HCT116 (cell line): Measurements from ENCODE around the gene RPH3AL. TPM values are rescaled to one million over a fixed set of nuclear protein-coding genes. Genes with fewer than 3 reads are reported as not detected.

ENCODE experiments used
- ATAC-seq: fragments of 200-7000 bp; cut with Tn5 transposase; 2 replicates; pipeline ENCODE4 v1.9.1; 2020; ENCODE audit warnings: mild to moderate bottlenecking, moderate library complexity
- BruUV-seq: library from RNA; stranded (reverse); fragments of 400-500 nt; replicated peaks from 2 replicates; lab custom pipeline; 2021; lab: Mats Ljungman, UMichigan
- CTCF ChIA-PET: fragments of 300-600 bp; sonication (Branson Sonifier 250); formaldehyde crosslinking; loops from one replicate; lab custom pipeline; 2021; ENCODE audit warnings: antibody characterized with exemption; lab: Charles Lee
- POLR2A ChIA-PET: fragments of 300-600, 350-600 bp; sonication (Branson Sonifier 250); formaldehyde crosslinking; loops from one replicate; lab custom pipeline; 2021; ENCODE audit warnings: antibody characterized with exemption; lab: Charles Lee
- RAD21 ChIA-PET, 2 experiments: fragments of 300-600 bp; sonication (Branson Sonifier 250); formaldehyde crosslinking; loops; one replicate each; lab custom pipeline; 2023; ENCODE audit warnings: low total read pairs in 2 of 2; ENCODE audit not compliant: uncharacterized antibody in 2 of 2, unreplicated experiment in 2 of 2, low non-redundant PET in 1 of 2; lab: Charles Lee
- DNase-seq: peaks from one replicate; pipeline ENCODE4 v3.0.0-alpha.2; 2010; ENCODE audit warnings: low read depth, low spot score
- H2AFZ ChIP-seq: fragments of 200-600 bp; shearing (Covaris generic), sonication (generic); 2 replicates; pipeline ENCODE4 v1.6.1; 2017; ENCODE audit warnings: low read depth, mixed run types, mixed read lengths, antibody characterized with exemption, low read length; ENCODE audit not compliant: poor library complexity, severe bottlenecking
- H3K27ac ChIP-seq: 2 replicates; pipeline ENCODE4 v1.5.1; 2012; ENCODE audit warnings: low read depth, low read length
- H3K27me3 ChIP-seq: fragments of 200-600 bp; sonication (generic); 2 replicates; pipeline ENCODE4 v1.6.1; 2016; ENCODE audit warnings: mixed run types, low read length, mixed read lengths; ENCODE audit not compliant: insufficient read depth
- H3K36me3 ChIP-seq, 2 experiments: fragments of 200-500 bp in 1 of 2; fragments of 200-600 bp in 1 of 2; sonication (Bioruptor generic) in 1 of 2; sonication (generic) in 1 of 2; 2 replicates each; pipeline versions ENCODE4 v1.5.1 to v1.6.1; 2014 to 2016; ENCODE audit warnings: low read length in 2 of 2, inconsistent platforms in 1 of 2, mixed read lengths in 1 of 2, mixed run types in 1 of 2; ENCODE audit not compliant: insufficient read depth in 2 of 2, control insufficient read depth in 1 of 2
- H3K4me1 ChIP-seq, 2 experiments: fragments of 200-600 bp in 1 of 2; sonication (generic) in 1 of 2; 2 replicates each; pipeline versions ENCODE4 v1.5.1 to v1.6.1; 2012 to 2017; ENCODE audit warnings: low read length in 2 of 2, inconsistent platforms in 1 of 2, mild to moderate bottlenecking in 1 of 2, mixed read lengths in 1 of 2, mixed run types in 1 of 2, moderate library complexity in 1 of 2; ENCODE audit not compliant: insufficient read depth in 2 of 2, control insufficient read depth in 1 of 2
- H3K4me2 ChIP-seq: fragments of 200-600 bp; sonication (generic); 2 replicates; pipeline ENCODE4 v1.6.1; 2017; ENCODE audit warnings: mixed run types, low read length, mixed read lengths
- H3K4me3 ChIP-seq, 2 experiments: fragments of 200-600 bp in 1 of 2; sonication (generic) in 1 of 2; replicated peaks in 1 of 2; 2 replicates each; pipeline ENCODE4 v1.5.1; 2011 to 2016; ENCODE audit warnings: low read length in 2 of 2, control low read depth in 1 of 2, low read depth in 1 of 2, mild to moderate bottlenecking in 1 of 2, mixed read lengths in 1 of 2, mixed run types in 1 of 2
- H3K79me2 ChIP-seq: fragments of 200-600 bp; sonication (generic); 2 replicates; pipeline ENCODE4 v1.6.1; 2017; ENCODE audit warnings: mild to moderate bottlenecking, mixed run types, low read length, moderate library complexity, mixed read lengths; ENCODE audit not compliant: insufficient read depth
- H3K9ac ChIP-seq: fragments of 200-600 bp; sonication (generic); 2 replicates; pipeline ENCODE4 v1.6.1; 2016; ENCODE audit warnings: low read length, mixed read lengths
- H3K9me2 ChIP-seq: fragments of 200-600 bp; sonication (generic), shearing (Covaris generic); 2 replicates; pipeline ENCODE4 v1.6.1; 2017; ENCODE audit warnings: mixed run types, mild to moderate bottlenecking, moderate library complexity; ENCODE audit not compliant: insufficient read depth
- H3K9me3 ChIP-seq, 2 experiments: fragments of 200-500 bp in 1 of 2; fragments of 200-600 bp in 1 of 2; sonication (Bioruptor generic) in 1 of 2; sonication (generic) in 1 of 2; 2 replicates each; pipeline ENCODE4 v1.6.1; 2014 to 2017; ENCODE audit warnings: low read length in 2 of 2, mixed read lengths in 2 of 2, inconsistent platforms in 1 of 2, low read depth in 1 of 2, mild to moderate bottlenecking in 1 of 2, mixed run types in 1 of 2, moderate library complexity in 1 of 2; ENCODE audit not compliant: control insufficient read depth in 1 of 2, insufficient read depth in 1 of 2
- H4K20me1 ChIP-seq: fragments of 200-600 bp; sonication (generic), shearing (Covaris generic); 2 replicates; pipeline ENCODE4 v1.6.1; 2017; ENCODE audit warnings: mixed run types, mild to moderate bottlenecking, moderate library complexity; ENCODE audit not compliant: insufficient read depth
- CBX3 ChIP-seq: IDR thresholded peaks from 2 replicates; pipeline ENCODE4 v1.6.1; 2012; ENCODE audit warnings: low read depth
- CEBPB ChIP-seq: IDR thresholded peaks from 2 replicates; pipeline ENCODE4 v1.6.1; 2012; ENCODE audit warnings: low read depth
- EGR1 ChIP-seq: IDR thresholded peaks from 2 replicates; pipeline ENCODE4 v1.6.1; 2012; ENCODE audit warnings: low read depth
- EZH2phosphoT487 ChIP-seq: fragments of 200-600 bp; IDR thresholded peaks from 2 replicates; pipeline ENCODE4 v1.6.1; 2018; ENCODE audit warnings: antibody characterized with exemption, borderline replicate concordance
- FOSL1 ChIP-seq: IDR thresholded peaks from 2 replicates; pipeline ENCODE4 v1.6.1; 2012; ENCODE audit warnings: low read depth
- JUND ChIP-seq: IDR thresholded peaks from 2 replicates; pipeline ENCODE4 v1.6.1; 2012
- POLR2A ChIP-seq: IDR thresholded peaks from 2 replicates; pipeline ENCODE4 v1.7.0; 2011; ENCODE audit warnings: borderline replicate concordance; ENCODE audit not compliant: insufficient read depth, insufficient read length; ENCODE audit errors: extremely low read depth
- RAD21 ChIP-seq: IDR thresholded peaks from 2 replicates; pipeline ENCODE4 v1.6.1; 2012; ENCODE audit warnings: low read depth, mild to moderate bottlenecking
- SP1 ChIP-seq: IDR thresholded peaks from 2 replicates; pipeline ENCODE4 v1.6.1; 2012; ENCODE audit warnings: low read depth
- TCF7L2 ChIP-seq: IDR thresholded peaks from 2 replicates; pipeline ENCODE4 v1.7.0; 2011; ENCODE audit warnings: borderline replicate concordance, inconsistent platforms; ENCODE audit not compliant: insufficient read depth, insufficient read length; ENCODE audit errors: extremely low read depth
- YY1 ChIP-seq: IDR thresholded peaks from 2 replicates; pipeline ENCODE4 v1.6.1; 2011; ENCODE audit warnings: low read length, low read depth, moderate library complexity, mild to moderate bottlenecking; ENCODE audit not compliant: insufficient replicate concordance; ENCODE audit errors: extremely low read depth
- intact Hi-C: fragments of 100-400 bp; cut with micrococcal nuclease; formaldehyde crosslinking; loops from 2 replicates; pipeline ENCODE4 v1.10.0; 2022
- total RNA-seq: library from RNA; stranded (reverse); gene quantifications from one replicate; pipeline ENCODE4 v1.2.1, GENCODE V29; 2021; ENCODE audit not compliant: unreplicated experiment
- TF ChIP-seq, protein P1 (sequence below): IDR thresholded peaks from 2 replicates; pipeline ENCODE4 v1.6.1; 2012; ENCODE audit warnings: low read depth
- TF ChIP-seq, protein P2 (sequence below), 3 experiments: fragments of 200-600 bp in 1 of 3; sonication (generic) in 1 of 3; IDR thresholded peaks in 2 of 3; conservative IDR thresholded peaks in 1 of 3; 2 replicates each; pipeline ENCODE4 v1.5.1; 2012 to 2017; ENCODE audit warnings: low read depth in 2 of 3, low read length in 2 of 3, antibody characterized with exemption in 1 of 3, borderline replicate concordance in 1 of 3, control low read depth in 1 of 3, mild to moderate bottlenecking in 1 of 3, mixed read lengths in 1 of 3, mixed run types in 1 of 3, moderate library complexity in 1 of 3; ENCODE audit not compliant: insufficient read depth in 1 of 3

RPH3AL gene
- total RNA-seq, 1 experiment from 2014 or later = 17.0 TPM

DNA sequence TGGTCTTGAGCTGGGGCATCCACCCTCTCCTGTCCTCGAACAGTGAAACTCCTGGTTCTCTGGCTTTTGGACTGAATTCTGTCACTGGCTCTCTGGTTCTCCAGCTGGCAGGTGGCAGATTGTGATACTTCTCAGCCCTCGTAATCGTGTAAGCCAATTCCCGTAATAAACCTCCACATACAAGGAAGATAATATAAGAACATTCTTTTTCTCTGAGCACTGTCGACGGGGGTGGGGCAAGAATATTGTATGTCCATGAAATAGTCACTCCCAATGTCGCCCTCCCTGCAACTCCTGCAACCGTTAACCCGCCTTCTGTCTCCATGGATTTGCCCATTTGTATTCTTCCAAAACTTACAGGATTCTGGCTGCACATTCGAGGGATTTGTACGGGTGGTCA, 39.2 kb upstream of the RPH3AL start:
- Histone ChIP-seq H3K9me3 (no peaks in the 10 kb centered on the region), H3K9me2 (no peaks in the 10 kb centered on the region), H4K20me1 (no peaks in the 10 kb centered on the region)
- intact Hi-C loops = no loop called here
- no peak for ATAC-seq
- TF ChIP-seq CBX3 = no peak
- TF ChIP-seq CEBPB = no peak
- TF ChIP-seq TCF7L2 = no peak
- TF ChIP-seq POLR2A = no peak
- TF ChIP-seq, all 23 proteins: peak for 0
- H3K27me3 ChIP-seq = no peaks in the 10 kb centered on the region
- RAD21 ChIA-PET = no interaction called here
- POLR2A ChIA-PET = no interaction called here
- no peak overlapping the region for H3K27ac ChIP-seq
- no peak overlapping the region for H3K9ac ChIP-seq
- H3K79me2 ChIP-seq = no peaks in the 10 kb centered on the region
- H3K36me3 ChIP-seq = no peaks in the 10 kb centered on the region
- no peak overlapping the region for H2AFZ ChIP-seq
- BruUV-seq = no TSS peak
- H3K4me3 ChIP-seq = no peak overlapping the region
- CTCF ChIA-PET = no interaction called here
- no peak overlapping the region for H3K4me2 ChIP-seq
- DNase-seq = no peak
- H3K4me1 ChIP-seq = peaks cover 0 to under 1% of the 10 kb centered on the region in 2 experiments; a peak in 1 of 4 replicates

DNA sequence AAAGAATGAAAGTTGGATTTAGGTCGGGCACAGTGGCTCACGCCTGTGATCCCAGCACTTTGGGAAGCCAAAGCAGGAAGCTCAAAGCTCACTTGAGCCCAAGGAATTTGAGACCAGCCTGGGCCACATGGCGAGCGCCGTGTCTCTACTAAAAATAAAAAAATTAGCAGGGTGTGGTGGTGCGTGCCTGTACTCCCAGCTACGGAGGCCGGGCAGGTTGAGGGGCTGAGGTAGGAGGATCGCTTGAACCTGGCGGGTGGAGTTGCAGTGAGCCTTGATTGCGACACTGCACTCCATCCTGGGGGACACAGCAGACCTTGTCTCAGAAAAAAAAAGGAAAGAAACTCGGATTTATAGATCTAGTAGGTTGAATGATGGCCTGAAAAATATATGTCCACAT, 37.4 kb upstream of the RPH3AL start:
- Histone ChIP-seq H3K36me3 (no peaks in the 10 kb centered on the region), H3K79me2 (no peaks in the 10 kb centered on the region), H3K27ac (no peak overlapping the region), H3K9me2 (no peaks in the 10 kb centered on the region), H3K9me3 (no peaks in the 10 kb centered on the region), H3K4me1 (peaks cover 8 to 14% of the 10 kb centered on the region in 2 experiments), H2AFZ (no peak overlapping the region), H3K27me3 (no peaks in the 10 kb centered on the region)
- no peak for ATAC-seq
- intact Hi-C loops = no loop called here
- POLR2A ChIA-PET = no interaction called here
- TF ChIP-seq RAD21 = no peak
- TF ChIP-seq SP1 = no peak
- no peak for TF ChIP-seq CEBPB
- no peak for TF ChIP-seq POLR2A
- TF ChIP-seq, protein P1, sequence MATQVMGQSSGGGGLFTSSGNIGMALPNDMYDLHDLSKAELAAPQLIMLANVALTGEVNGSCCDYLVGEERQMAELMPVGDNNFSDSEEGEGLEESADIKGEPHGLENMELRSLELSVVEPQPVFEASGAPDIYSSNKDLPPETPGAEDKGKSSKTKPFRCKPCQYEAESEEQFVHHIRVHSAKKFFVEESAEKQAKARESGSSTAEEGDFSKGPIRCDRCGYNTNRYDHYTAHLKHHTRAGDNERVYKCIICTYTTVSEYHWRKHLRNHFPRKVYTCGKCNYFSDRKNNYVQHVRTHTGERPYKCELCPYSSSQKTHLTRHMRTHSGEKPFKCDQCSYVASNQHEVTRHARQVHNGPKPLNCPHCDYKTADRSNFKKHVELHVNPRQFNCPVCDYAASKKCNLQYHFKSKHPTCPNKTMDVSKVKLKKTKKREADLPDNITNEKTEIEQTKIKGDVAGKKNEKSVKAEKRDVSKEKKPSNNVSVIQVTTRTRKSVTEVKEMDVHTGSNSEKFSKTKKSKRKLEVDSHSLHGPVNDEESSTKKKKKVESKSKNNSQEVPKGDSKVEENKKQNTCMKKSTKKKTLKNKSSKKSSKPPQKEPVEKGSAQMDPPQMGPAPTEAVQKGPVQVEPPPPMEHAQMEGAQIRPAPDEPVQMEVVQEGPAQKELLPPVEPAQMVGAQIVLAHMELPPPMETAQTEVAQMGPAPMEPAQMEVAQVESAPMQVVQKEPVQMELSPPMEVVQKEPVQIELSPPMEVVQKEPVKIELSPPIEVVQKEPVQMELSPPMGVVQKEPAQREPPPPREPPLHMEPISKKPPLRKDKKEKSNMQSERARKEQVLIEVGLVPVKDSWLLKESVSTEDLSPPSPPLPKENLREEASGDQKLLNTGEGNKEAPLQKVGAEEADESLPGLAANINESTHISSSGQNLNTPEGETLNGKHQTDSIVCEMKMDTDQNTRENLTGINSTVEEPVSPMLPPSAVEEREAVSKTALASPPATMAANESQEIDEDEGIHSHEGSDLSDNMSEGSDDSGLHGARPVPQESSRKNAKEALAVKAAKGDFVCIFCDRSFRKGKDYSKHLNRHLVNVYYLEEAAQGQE = no peak
- no peak for TF ChIP-seq JUND
- no peak for TF ChIP-seq EGR1
- no peak for TF ChIP-seq EZH2phosphoT487
- no peak for TF ChIP-seq YY1
- no peak for TF ChIP-seq FOSL1
- TF ChIP-seq, protein P2, sequence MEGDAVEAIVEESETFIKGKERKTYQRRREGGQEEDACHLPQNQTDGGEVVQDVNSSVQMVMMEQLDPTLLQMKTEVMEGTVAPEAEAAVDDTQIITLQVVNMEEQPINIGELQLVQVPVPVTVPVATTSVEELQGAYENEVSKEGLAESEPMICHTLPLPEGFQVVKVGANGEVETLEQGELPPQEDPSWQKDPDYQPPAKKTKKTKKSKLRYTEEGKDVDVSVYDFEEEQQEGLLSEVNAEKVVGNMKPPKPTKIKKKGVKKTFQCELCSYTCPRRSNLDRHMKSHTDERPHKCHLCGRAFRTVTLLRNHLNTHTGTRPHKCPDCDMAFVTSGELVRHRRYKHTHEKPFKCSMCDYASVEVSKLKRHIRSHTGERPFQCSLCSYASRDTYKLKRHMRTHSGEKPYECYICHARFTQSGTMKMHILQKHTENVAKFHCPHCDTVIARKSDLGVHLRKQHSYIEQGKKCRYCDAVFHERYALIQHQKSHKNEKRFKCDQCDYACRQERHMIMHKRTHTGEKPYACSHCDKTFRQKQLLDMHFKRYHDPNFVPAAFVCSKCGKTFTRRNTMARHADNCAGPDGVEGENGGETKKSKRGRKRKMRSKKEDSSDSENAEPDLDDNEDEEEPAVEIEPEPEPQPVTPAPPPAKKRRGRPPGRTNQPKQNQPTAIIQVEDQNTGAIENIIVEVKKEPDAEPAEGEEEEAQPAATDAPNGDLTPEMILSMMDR (IDR thresholded peaks at IDR 0.05 in 2 of 3, conservative IDR thresholded peaks at IDR 0.05 in 1 of 3; ENCODE audit: borderline replicate concordance in 1 of 3, insufficient read depth in 1 of 3, low read depth in 2 of 3, low read length in 2 of 3) = no peak
- TF ChIP-seq, all 23 proteins: peak for 0
- Histone ChIP-seq H3K4me2 (no peak overlapping the region), H3K4me3 (no peak overlapping the region), H3K9ac (no peak overlapping the region), H4K20me1 (no peaks in the 10 kb centered on the region)
- DNase-seq = no peak
- RAD21 ChIA-PET = no interaction called here
- CTCF ChIA-PET = no interaction called here
- BruUV-seq = no TSS peak
